ENCODE measurements around the gene NFKBIE. TPM values are rescaled to one million over a fixed set of nuclear protein-coding genes. Genes with fewer than 3 reads are reported as not detected.

The NFKBIE gene
- total RNA-seq, 1 experiment from 2014 or later, result 9.7 TPM

DNA sequence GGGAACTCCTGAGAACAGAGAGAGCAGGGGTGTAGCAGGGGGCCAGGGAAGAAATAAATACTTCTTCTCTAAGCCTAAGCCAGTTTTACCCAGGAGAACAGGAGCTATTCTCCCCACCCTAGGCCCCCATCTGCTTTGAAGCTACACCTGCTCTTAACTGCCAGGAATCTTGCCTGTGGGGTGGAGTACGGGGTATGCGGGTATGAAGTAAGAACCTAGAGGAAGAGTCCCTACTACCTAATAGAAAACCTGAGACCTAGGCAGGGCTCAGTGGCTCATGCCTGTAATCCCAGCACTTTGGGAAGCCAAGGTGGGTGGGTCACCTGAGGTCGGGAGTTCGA lies 40.4 kb downstream of the NFKBIE start:
- peak overlapping the region in 1 of 3 experiments; percentile 93; a peak in 2 of 7 replicates for H3K27ac Mint-ChIP-seq
- no peak overlapping the region for H4K8ac ChIP-seq (replicated peaks; ENCODE audit: insufficient read length, low read depth, low read length)
- no peak overlapping the region for H2AFZ ChIP-seq (ENCODE audit: low read length)
- peak overlapping the region; percentile 47 for H3K4me2 ChIP-seq (ENCODE audit: insufficient read depth, insufficient read length, low read length)
- no peak for DNase-seq
- H3K23ac ChIP-seq (ENCODE audit: insufficient read length, low read depth, low read length), result no peak overlapping the region
- peaks cover 15% of the 10 kb centered on the region; the same call in 1 of the 2 replicates for H3K4me1 ChIP-seq (ENCODE audit: insufficient read depth, low read length)
- H2BK20ac ChIP-seq (ENCODE audit: low read depth, low read length, poor library complexity, severe bottlenecking), result no peak overlapping the region
- H2BK15ac ChIP-seq (ENCODE audit: low read depth, low read length), result no peak overlapping the region
- H2BK12ac ChIP-seq (ENCODE audit: insufficient read length, low read depth, low read length), result no peak overlapping the region
- no peak overlapping the region for H4K91ac ChIP-seq (ENCODE audit: insufficient read length, low read depth, low read length)
- peaks cover 14% of the 10 kb centered on the region for H3K23me2 ChIP-seq (ENCODE audit: insufficient read length, low read depth, low read length, poor library complexity, severe bottlenecking)
- TF ChIP-seq, protein P1, sequence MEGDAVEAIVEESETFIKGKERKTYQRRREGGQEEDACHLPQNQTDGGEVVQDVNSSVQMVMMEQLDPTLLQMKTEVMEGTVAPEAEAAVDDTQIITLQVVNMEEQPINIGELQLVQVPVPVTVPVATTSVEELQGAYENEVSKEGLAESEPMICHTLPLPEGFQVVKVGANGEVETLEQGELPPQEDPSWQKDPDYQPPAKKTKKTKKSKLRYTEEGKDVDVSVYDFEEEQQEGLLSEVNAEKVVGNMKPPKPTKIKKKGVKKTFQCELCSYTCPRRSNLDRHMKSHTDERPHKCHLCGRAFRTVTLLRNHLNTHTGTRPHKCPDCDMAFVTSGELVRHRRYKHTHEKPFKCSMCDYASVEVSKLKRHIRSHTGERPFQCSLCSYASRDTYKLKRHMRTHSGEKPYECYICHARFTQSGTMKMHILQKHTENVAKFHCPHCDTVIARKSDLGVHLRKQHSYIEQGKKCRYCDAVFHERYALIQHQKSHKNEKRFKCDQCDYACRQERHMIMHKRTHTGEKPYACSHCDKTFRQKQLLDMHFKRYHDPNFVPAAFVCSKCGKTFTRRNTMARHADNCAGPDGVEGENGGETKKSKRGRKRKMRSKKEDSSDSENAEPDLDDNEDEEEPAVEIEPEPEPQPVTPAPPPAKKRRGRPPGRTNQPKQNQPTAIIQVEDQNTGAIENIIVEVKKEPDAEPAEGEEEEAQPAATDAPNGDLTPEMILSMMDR (conservative IDR thresholded peaks at IDR 0.05), result no peak
- peaks cover 1% of the 10 kb centered on the region; the same call in 1 of the 2 replicates for H3K27me3 Mint-ChIP-seq (ENCODE audit: low read depth)
- H3K14ac ChIP-seq (ENCODE audit: insufficient read depth, low read length), result no peak overlapping the region
- H3K4me3 Mint-ChIP-seq, result peak overlapping the region; percentile 85 to 96
- H3K9me3 Mint-ChIP-seq, result no peaks in the 10 kb centered on the region; a peak in 1 of 5 replicates
- no peak overlapping the region for H2AK5ac ChIP-seq (ENCODE audit: insufficient read length, low read length)
- peaks cover 17% of the 10 kb centered on the region for H3K79me1 ChIP-seq (ENCODE audit: insufficient read depth, low read depth, low read length, poor library complexity, severe bottlenecking)
- H3K4me1 Mint-ChIP-seq, result peaks cover 48 to 59% of the 10 kb centered on the region in 2 experiments
- H4K5ac ChIP-seq (ENCODE audit: insufficient read length, low read depth, low read length), result no peak overlapping the region
- no peak overlapping the region for H3T11ph ChIP-seq (ENCODE audit: low read length)
- H3K36me3 Mint-ChIP-seq (ENCODE audit: insufficient read depth in 1 of 3, low read depth in 3 of 3), result peaks cover 21 to 27% (median 21%) of the 10 kb centered on the region in 3 experiments
- no peaks in the 10 kb centered on the region for H3K27me3 ChIP-seq (ENCODE audit: insufficient read depth, low read length)
- peaks cover 2% of the 10 kb centered on the region for H4K20me1 ChIP-seq (ENCODE audit: control insufficient read depth, insufficient read depth, insufficient read length)
- no peak overlapping the region for H2BK5ac ChIP-seq (ENCODE audit: insufficient read length, low read length)
- no peaks in the 10 kb centered on the region for H3K9me3 ChIP-seq (ENCODE audit: control insufficient read depth, low read depth, low read length)
- no CpG with 5 or more reads among the region's 4 CpGs for WGBS (ENCODE audit: extremely low coverage, insufficient read length, low lambda C conversion rate)
- H3K9ac ChIP-seq (ENCODE audit: extremely low read depth, insufficient read length, low read length), result no peak overlapping the region
- H2BK120ac ChIP-seq (ENCODE audit: low read depth, low read length, poor library complexity, severe bottlenecking), result no peak overlapping the region
- H3K56ac ChIP-seq (ENCODE audit: insufficient read length, low read depth, low read length), result no peak overlapping the region
- H3K27ac ChIP-seq (ENCODE audit: insufficient read length, low read depth, low read length), result no peak overlapping the region
- H3K18ac ChIP-seq (ENCODE audit: insufficient read length, low read depth, low read length), result no peak overlapping the region
- H3K4ac ChIP-seq (ENCODE audit: low read depth, low read length), result no peak overlapping the region
- H3K79me2 ChIP-seq (ENCODE audit: insufficient read depth, low read length), result peaks cover 17% of the 10 kb centered on the region; the same call in 1 of the 2 replicates

Data from H9 (cell line).